HG03139 (cell line): ENCODE measurements around the gene MBD2.

Source experiments
- ATAC-seq: cut with Tn5 transposase; IDR thresholded peaks from one replicate; pipeline ENCODE4 v1.9.1; 2021; ENCODE audit not compliant: unreplicated experiment

MBD2 gene

GRCh38 chr18:54203914-54204313, 20.6 kb downstream of the MBD2 start:
- ATAC-seq: peak; percentile 55

GRCh38 chr18:54202851-54203250, 21.6 kb downstream of the MBD2 start:
- ATAC-seq: no peak

- no peak for ATAC-seq
Measured at GRCh38 chr18:54197747-54198411, 26.6 kb downstream of the MBD2 start.

- no peak for ATAC-seq
Measured at GRCh38 chr18:54193786-54194185, 30.7 kb downstream of the MBD2 start.

- no peak for ATAC-seq
Measured at GRCh38 chr18:54192900-54193299, 31.6 kb downstream of the MBD2 start.

GRCh38 chr18:54192415-54192814, 32.1 kb downstream of the MBD2 start:
- no peak for ATAC-seq

- no peak for ATAC-seq
Measured at GRCh38 chr18:54191352-54191751, 33.1 kb downstream of the MBD2 start.

GRCh38 chr18:54187372-54187771, 37.1 kb downstream of the MBD2 start:
- ATAC-seq: no peak

- ATAC-seq: no peak
Measured at GRCh38 chr18:54184836-54185235, 39.6 kb downstream of the MBD2 start.

- no peak for ATAC-seq
Measured at GRCh38 chr18:54183390-54183789, 41.1 kb downstream of the MBD2 start.

- peak; percentile 50 for ATAC-seq
Measured at GRCh38 chr18:54181856-54182602, 42.4 kb downstream of the MBD2 start.

- no peak for ATAC-seq
Measured at GRCh38 chr18:54173980-54174630, 50.4 kb downstream of the MBD2 start.

- ATAC-seq: no peak
Measured at GRCh38 chr18:54173250-54173649, 51.2 kb downstream of the MBD2 start.

- ATAC-seq: no peak
Measured at GRCh38 chr18:54169431-54170403, 54.8 kb downstream of the MBD2 start.

- ATAC-seq: no peak
Measured at GRCh38 chr18:54165450-54165849, 59.0 kb downstream of the MBD2 start.

- ATAC-seq: no peak
Measured at GRCh38 chr18:54163453-54163852, 61.0 kb downstream of the MBD2 start.

- ATAC-seq: no peak
Measured at GRCh38 chr18:54162431-54162830, 62.0 kb downstream of the MBD2 start.

GRCh38 chr18:54161267-54161666, 63.2 kb downstream of the MBD2 start:
- no peak for ATAC-seq

GRCh38 chr18:54159906-54160305, 64.6 kb downstream of the MBD2 start:
- ATAC-seq: no peak

GRCh38 chr18:54157646-54158385, 66.7 kb downstream of the MBD2 start:
- no peak for ATAC-seq
